NT2/D1 (cell line): ENCODE measurements around the gene DOCK2.
"Not testable (repeated sequence)": the region's sequence is repeated elsewhere in the genome, so short reads cannot be mapped to it uniquely, and the experiment has no call there.

ENCODE experiments used
- DNase-seq: peaks from one replicate; pipeline ENCODE4 v3.0.0-alpha.2; 2011; ENCODE audit warnings: low read depth, low spot score
- H3K27me3 ChIP-seq: 2 replicates; pipeline ENCODE4 v1.6.0; 2011; ENCODE audit warnings: mild to moderate bottlenecking; ENCODE audit not compliant: insufficient read length, insufficient read depth
- H3K36me3 ChIP-seq: 2 replicates; pipeline ENCODE4 v1.6.1; 2011; ENCODE audit warnings: mild to moderate bottlenecking, low read length, mixed read lengths; ENCODE audit not compliant: insufficient read depth, insufficient read length
- H3K4me1 ChIP-seq: 2 replicates; pipeline ENCODE4 v1.5.1; 2011; ENCODE audit not compliant: insufficient read depth, insufficient read length
- H3K4me3 ChIP-seq: 2 replicates; pipeline ENCODE4 v1.5.1; 2011; ENCODE audit warnings: low read depth; ENCODE audit not compliant: insufficient read length
- H3K9ac ChIP-seq: 2 replicates; pipeline ENCODE4 v1.6.0; 2011; ENCODE audit warnings: low read depth; ENCODE audit not compliant: insufficient read length
- H3K9me3 ChIP-seq: 2 replicates; pipeline ENCODE4 v1.5.1; 2011; ENCODE audit warnings: mild to moderate bottlenecking, low read length; ENCODE audit not compliant: insufficient read depth
- SUZ12 ChIP-seq: IDR thresholded peaks from 2 replicates; pipeline ENCODE4 v1.6.1; 2011; ENCODE audit not compliant: insufficient read length, insufficient read depth; ENCODE audit errors: extremely low read depth
- YY1 ChIP-seq: IDR thresholded peaks from 2 replicates; pipeline ENCODE4 v1.6.1; 2011; ENCODE audit not compliant: insufficient read length, insufficient read depth
- ZNF274 ChIP-seq: IDR thresholded peaks from 2 replicates; pipeline ENCODE4 v1.6.1; 2011; ENCODE audit warnings: mild to moderate bottlenecking, low read depth, low read length

The DOCK2 gene

GRCh38 chr5:169942181-169942580 lies 305.1 kb downstream of the DOCK2 start:
- Histone ChIP-seq H3K27me3 (no peaks in the 10 kb centered on the region), H3K36me3 (no peaks in the 10 kb centered on the region), H3K9me3 (no peaks in the 10 kb centered on the region), H3K4me3 (no peak overlapping the region), H3K4me1 (peaks cover 3% of the 10 kb centered on the region), H3K9ac (no peak overlapping the region)
- no peak for DNase-seq
- TF ChIP-seq SUZ12 = no peak
- no peak for TF ChIP-seq YY1
- TF ChIP-seq ZNF274 = no peak

GRCh38 chr5:169943026-169943425 lies 306.0 kb downstream of the DOCK2 start:
- Histone ChIP-seq H3K36me3 (no peaks in the 10 kb centered on the region), H3K9me3 (no peaks in the 10 kb centered on the region), H3K27me3 (no peaks in the 10 kb centered on the region), H3K4me1 (peaks cover 3% of the 10 kb centered on the region), H3K4me3 (no peak overlapping the region), H3K9ac (no peak overlapping the region)
- TF ChIP-seq ZNF274 (no peak), SUZ12 (no peak), YY1 (no peak)
- DNase-seq = no peak

DNA sequence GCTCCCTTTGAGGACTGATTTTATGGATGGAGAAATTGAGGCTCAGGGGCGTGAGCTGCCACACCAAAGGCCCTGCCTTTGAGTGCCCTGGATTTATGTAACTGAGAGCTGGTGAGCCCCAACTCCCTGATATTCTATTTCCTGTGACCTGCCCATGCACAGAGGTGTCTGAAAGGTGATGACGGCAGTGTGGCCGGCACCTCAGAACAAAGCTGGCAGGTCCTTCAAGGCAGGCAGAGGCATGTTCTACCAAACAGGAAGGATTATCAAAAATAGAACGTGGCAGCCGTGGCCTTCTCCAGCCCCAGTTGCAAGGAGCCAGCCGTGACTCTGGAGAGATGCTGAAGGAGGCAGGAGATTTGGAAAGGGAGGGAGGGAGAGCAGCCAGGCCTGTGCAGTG lies 307.0 kb downstream of the DOCK2 start:
- H3K9me3 ChIP-seq = no peaks in the 10 kb centered on the region
- H3K9ac ChIP-seq = no peak overlapping the region
- DNase-seq = no peak
- no peaks in the 10 kb centered on the region for H3K27me3 ChIP-seq
- H3K4me1 ChIP-seq = peaks cover 3% of the 10 kb centered on the region
- TF ChIP-seq SUZ12 (no peak), YY1 (no peak), ZNF274 (no peak)
- no peak overlapping the region for H3K4me3 ChIP-seq
- H3K36me3 ChIP-seq = no peaks in the 10 kb centered on the region

- Histone ChIP-seq H3K27me3 (no peaks in the 10 kb centered on the region), H3K9ac (no peak overlapping the region), H3K9me3 (no peaks in the 10 kb centered on the region), H3K4me3 (no peak overlapping the region), H3K36me3 (no peaks in the 10 kb centered on the region), H3K4me1 (peaks cover 3% of the 10 kb centered on the region)
- no peak for DNase-seq
- TF ChIP-seq SUZ12 (no peak), YY1 (no peak), ZNF274 (no peak)
Observed at GRCh38 chr5:169944922-169945680, 308.0 kb downstream of the DOCK2 start.

DNA sequence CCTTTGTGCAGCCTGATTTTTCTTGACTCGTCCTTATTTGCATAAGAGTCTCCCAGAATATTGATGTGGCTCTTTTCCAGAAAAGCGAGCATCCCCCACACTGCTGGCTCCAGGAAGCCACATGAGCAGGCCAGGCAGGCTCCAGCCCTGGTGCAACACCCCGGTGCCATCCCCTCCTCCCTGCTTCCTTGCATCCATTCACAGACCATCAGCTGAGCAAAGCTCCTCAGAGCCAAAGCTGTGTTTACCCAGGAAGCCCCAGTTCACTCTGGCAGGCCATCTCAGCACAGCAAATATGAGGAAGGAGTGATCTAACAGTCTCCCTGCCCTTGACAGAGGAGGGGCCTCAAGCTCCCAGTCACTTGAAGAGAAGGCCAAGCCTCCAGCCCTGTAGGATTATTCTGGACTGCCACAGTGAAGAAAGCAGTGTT lies 308.8 kb downstream of the DOCK2 start:
- peak; percentile 22 for DNase-seq

GRCh38 chr5:169946743-169947295 lies 309.7 kb downstream of the DOCK2 start:
- H3K4me1 ChIP-seq = peaks cover 3% of the 10 kb centered on the region
- H3K4me3 ChIP-seq = no peak overlapping the region
- DNase-seq = no peak
- H3K27me3 ChIP-seq = no peaks in the 10 kb centered on the region
- no peaks in the 10 kb centered on the region for H3K36me3 ChIP-seq
- H3K9ac ChIP-seq = no peak overlapping the region
- TF ChIP-seq YY1 (no peak), SUZ12 (no peak), ZNF274 (no peak)
- no peaks in the 10 kb centered on the region for H3K9me3 ChIP-seq

More for the DNA sequence above, 308.8 kb downstream of the DOCK2 start:
- no peaks in the 10 kb centered on the region for H3K27me3 ChIP-seq
- no peak overlapping the region for H3K4me3 ChIP-seq
- H3K36me3 ChIP-seq = no peaks in the 10 kb centered on the region
- peak overlapping the region; percentile 17 for H3K9ac ChIP-seq
- H3K9me3 ChIP-seq = no peaks in the 10 kb centered on the region
- peaks cover 3% of the 10 kb centered on the region for H3K4me1 ChIP-seq
- TF ChIP-seq YY1 (no peak), SUZ12 (no peak)

GRCh38 chr5:169950333-169950732 lies 313.3 kb downstream of the DOCK2 start:
- H3K27me3 ChIP-seq = no peaks in the 10 kb centered on the region
- DNase-seq = no peak
- H3K9me3 ChIP-seq = no peaks in the 10 kb centered on the region
- H3K9ac ChIP-seq = no peak overlapping the region
- H3K4me3 ChIP-seq = no peak overlapping the region
- no peaks in the 10 kb centered on the region for H3K4me1 ChIP-seq
- TF ChIP-seq YY1 (no peak), ZNF274 (no peak), SUZ12 (no peak)
- H3K36me3 ChIP-seq = no peaks in the 10 kb centered on the region

- H3K9ac ChIP-seq, H3K27me3 ChIP-seq, H3K36me3 ChIP-seq, H3K4me3 ChIP-seq, DNase-seq, H3K4me1 ChIP-seq, H3K9me3 ChIP-seq: not testable (repeated sequence)
Observed at GRCh38 chr5:169953196-169953595, 316.1 kb downstream of the DOCK2 start.
